ENCODE results near the gene WDFY4.

The WDFY4 gene

GRCh38 chr10:49007129-49007528 is 322.5 kb downstream of the WDFY4 start:
- DNase-seq = no peak

DNA sequence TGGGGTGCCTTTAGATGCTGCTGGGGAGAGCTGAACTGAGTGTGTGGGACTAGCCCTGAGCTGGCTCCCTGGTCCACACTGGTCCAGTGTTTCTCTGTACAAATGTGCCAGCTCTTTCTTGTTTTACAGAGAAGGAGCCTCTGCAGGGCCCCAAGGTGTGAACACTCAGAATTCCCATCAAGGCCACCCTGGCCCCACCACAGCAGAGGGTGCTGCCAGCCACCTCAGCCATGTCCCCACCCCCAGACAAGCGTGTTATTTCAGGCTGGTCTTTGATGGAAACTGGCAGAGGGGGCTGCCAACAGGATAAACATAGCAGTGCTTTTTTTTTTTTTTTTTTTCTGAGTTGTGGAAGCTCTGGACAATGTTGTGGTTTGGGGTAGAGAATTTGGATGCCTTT is 323.4 kb downstream of the WDFY4 start:
- DNase-seq = no peak

GRCh38 chr10:49008505-49009198 is 324.0 kb downstream of the WDFY4 start:
- no peak for DNase-seq

GRCh38 chr10:49009199-49009979 is 324.7 kb downstream of the WDFY4 start:
- DNase-seq = no peak

DNA sequence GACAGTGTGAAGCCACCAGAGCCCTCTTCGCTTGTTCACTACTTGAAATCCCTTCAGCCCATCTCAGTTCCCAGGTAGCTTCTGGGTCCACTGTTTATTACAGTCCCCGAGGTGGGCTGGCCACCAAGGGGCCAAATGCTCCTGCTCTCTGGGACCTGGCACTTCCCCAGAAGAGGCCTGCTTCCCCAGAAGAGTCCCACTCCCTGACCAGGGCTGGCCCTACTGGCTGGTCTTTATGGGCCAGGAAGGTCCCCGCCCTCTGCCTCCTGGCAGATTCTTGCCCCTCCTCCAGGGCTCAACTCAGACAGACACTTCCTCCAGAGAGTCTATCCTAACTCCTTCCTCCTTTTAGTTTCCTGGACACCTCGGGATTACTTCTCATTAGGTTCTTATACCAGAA is 325.6 kb downstream of the WDFY4 start:
- DNase-seq = no peak

DNA sequence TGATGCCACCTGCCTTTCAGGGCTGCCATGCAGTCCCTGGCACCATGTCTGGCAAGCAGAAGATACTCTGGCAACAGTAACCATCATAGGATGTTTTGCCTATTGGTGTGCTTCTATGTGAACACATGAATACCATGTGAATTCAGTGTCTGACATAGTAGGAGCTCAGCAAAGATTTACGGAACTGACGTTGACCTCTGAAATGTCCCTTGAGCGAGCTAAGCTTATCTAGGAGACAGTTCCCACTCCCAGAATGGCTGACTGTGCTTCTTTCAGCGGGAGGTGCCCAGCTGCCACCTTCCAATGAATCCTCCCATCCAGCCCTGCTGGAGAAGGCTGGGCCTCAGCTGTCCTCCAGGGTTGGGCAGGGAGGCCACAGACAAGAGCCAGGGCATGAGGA is 326.2 kb downstream of the WDFY4 start:
- DNase-seq = no peak

- DNase-seq = no peak
Observed at GRCh38 chr10:49011756-49012155, 327.1 kb downstream of the WDFY4 start.

DNA sequence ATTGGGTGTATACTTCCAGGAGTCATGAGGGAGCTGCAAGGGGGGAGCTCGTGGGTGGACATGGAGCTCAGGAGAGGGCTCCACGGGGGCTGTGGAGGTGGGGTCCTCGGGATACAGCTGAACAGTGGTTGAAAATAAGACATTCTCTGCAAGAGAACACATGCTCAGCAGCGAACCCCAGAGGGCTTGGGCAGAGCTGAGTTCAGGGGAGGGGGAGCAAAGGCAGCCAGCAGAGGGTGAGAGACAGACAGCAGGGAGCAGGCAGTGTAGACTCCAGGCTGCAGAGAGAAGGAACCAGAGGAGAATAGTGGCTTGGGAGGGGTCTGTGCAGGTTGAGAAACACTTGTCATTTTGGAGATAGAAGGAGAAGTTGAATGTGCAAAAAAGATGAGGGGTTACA is 327.9 kb downstream of the WDFY4 start:
- DNase-seq = no peak

- no peak for DNase-seq
Observed at GRCh38 chr10:49015700-49016099, 331.0 kb downstream of the WDFY4 start.

DNA sequence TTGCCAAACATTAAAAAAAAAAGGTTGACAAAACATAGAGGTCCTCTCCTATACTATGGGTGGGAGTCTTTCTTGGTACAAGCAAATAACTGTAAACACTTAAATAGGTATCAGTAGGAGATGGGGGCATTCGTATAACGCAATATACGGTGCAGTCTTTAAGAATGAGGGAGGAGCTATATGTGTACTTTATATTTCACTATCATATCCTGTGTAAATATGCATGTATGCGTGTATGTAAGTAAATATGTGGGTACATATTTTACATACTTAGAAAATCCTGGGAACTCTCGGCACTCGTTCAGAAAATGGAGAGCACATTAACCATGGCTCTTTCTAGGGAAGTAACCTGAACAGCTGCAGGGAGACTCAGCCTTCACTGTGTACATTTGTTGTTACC is 337.0 kb downstream of the WDFY4 start:
- DNase-seq = no peak

- DNase-seq = no peak
Observed at GRCh38 chr10:49023071-49023470, 338.4 kb downstream of the WDFY4 start.

DNA sequence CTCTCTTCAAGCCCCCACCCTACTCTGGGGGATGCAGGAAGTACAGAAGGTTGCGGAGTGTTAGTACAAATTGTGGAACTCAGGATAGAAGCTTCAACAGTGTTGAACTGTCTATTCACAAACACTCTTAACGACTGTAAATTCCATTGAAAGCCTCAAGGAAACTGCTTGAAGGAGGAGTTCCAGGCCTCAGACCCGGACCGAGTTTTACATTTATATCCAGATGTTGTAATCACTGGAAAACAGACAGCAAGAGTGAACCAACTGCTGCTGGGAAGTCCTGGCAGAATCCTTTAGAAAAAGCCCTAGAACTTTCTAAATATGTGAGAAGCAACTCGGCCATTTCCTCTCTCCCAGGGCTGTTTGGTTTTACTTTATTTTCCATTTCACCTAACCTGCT is 339.1 kb downstream of the WDFY4 start:
- no peak for DNase-seq

GRCh38 chr10:49024484-49024883 is 339.8 kb downstream of the WDFY4 start:
- DNase-seq = no peak

DNA sequence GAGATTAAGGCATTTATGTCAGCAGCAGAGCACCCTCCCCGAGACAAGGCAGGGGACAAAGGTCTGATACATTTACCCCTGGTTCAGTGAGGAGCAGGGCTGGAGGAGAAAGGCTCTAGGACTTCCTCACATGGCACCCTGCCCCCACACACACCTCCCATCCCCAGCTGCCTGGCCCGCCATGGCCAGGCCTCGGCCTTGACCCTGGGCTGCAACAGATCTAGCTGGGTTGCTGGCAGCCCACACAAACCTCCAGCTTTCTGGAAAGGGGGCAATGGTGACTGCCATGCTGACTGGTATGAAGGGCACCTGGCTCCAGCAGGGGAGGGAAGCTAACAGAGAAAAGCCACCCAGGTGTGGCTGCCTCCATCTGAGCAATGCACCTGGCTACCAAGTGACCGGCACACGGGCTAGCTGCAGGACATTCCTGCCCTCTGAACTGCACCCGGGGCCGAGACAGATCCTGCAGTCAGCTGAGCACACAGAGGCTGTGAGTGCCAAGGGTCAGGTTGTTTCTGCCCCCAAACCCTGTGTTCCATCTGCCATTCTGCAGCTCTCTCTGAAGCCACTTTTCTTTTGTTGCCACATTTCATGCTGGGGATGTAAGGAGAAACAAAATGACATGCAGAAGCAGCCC is 340.8 kb downstream of the WDFY4 start:
- DNase-seq = no peak

DNA sequence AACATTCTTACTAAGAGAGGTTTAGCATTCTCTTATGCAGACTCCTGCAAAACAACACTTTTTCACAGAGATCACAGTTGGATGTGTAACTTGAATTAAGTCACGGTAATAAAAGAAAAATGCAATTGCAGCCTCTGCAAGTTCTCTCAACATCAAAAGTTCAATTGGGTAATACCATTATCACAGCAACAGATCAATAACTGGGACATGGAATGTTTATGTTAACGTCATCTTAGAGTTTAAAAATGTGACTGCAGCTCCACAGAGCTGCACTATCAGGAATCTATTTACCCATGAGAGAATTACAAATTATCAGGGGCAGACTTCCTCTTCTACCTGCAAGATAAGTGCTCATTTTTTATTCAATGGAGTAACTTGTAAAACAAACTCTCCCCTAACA is 344.0 kb downstream of the WDFY4 start:
- DNase-seq = no peak

DNA sequence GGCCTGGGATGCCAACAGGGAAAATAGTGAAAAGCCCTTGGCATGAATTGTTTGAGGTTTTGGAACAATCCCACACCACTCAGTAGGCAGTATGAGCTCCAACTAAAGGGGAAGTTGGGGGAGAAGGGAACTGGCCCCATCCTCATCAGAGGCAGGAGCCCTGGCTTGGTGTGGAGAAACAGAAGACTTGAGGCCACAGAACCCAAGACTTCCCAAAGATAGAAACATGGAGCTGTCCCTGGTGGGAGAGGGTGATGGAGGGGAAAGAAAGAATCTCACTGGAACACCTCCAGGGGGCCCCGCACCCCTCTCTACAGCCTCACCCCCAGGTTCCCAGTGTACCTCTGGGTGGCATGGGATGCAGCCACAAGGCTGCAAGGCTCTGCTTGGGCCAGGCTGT is 345.0 kb downstream of the WDFY4 start:
- no peak for DNase-seq
